GM12878 (cell line): ENCODE data around the gene ZNF451. TPM values are rescaled to one million over a fixed set of nuclear protein-coding genes. Genes with fewer than 3 reads are reported as not detected.

Experiments used
- BCL11A ChIP-seq: IDR thresholded peaks from 2 replicates; pipeline ENCODE4 v1.6.1; 2011; ENCODE audit warnings: low read depth, low read length
- BMI1 ChIP-seq: fragments of 450-650 bp; IDR thresholded peaks from 2 replicates; pipeline ENCODE4 v1.6.1; 2016; ENCODE audit warnings: mild to moderate bottlenecking, moderate library complexity, borderline replicate concordance
- CEBPB ChIP-seq, 2 experiments: fragments of 150-350 bp in 1 of 2; IDR thresholded peaks; 2 replicates each; pipeline ENCODE4 v1.6.1; 2012 to 2014; ENCODE audit warnings: low read depth in 2 of 2, low read length in 2 of 2, borderline replicate concordance in 1 of 2, inconsistent platforms in 1 of 2
- E2F8 ChIP-seq: fragments of 450-650 bp; IDR thresholded peaks from 2 replicates; pipeline ENCODE4 v1.6.1; 2018; ENCODE audit warnings: mild to moderate bottlenecking, low read depth, moderate library complexity; ENCODE audit not compliant: partially characterized antibody
- IKZF1 ChIP-seq: fragments of 450-650 bp; conservative IDR thresholded peaks from 2 replicates; pipeline ENCODE4 v1.6.1; 2017; ENCODE audit warnings: antibody characterized with exemption, mild to moderate bottlenecking
- IRF5 ChIP-seq: fragments of 450-650 bp; IDR thresholded peaks from 2 replicates; pipeline ENCODE4 v1.6.1; 2017; ENCODE audit warnings: borderline replicate concordance
- MAX ChIP-seq: IDR thresholded peaks from 2 replicates; pipeline ENCODE4 v1.6.1; 2012; ENCODE audit warnings: low read depth, low read length, improper control_type of control experiment
- SIN3A ChIP-seq: IDR thresholded peaks from 2 replicates; pipeline ENCODE4 v1.6.1; 2012; ENCODE audit warnings: low read depth, low read length, improper control_type of control experiment
- SMARCA5 ChIP-seq: fragments of 450-650 bp; IDR thresholded peaks from 2 replicates; pipeline ENCODE4 v1.6.1; 2017; ENCODE audit warnings: mild to moderate bottlenecking
- SUZ12 ChIP-seq: fragments of 200-600 bp; sonication (generic); IDR thresholded peaks from one replicate; pipeline ENCODE4 v1.6.1; 2018; ENCODE audit warnings: antibody characterized with exemption, mild to moderate bottlenecking; ENCODE audit not compliant: unreplicated experiment
- ZNF687 ChIP-seq: fragments of 450-650 bp; IDR thresholded peaks from 2 replicates; pipeline ENCODE4 v1.6.1; 2017; ENCODE audit warnings: mild to moderate bottlenecking, moderate library complexity
- polyA plus RNA-seq, 11 experiments: library from polyadenylated mRNA; depleted of rRNA in 4 of 11; unstranded in 6 of 11; stranded (reverse) in 5 of 11; fragments of >200 nt; fragmentation: Nextera tagmentation in 4 of 11; fragmentation: Illumina TruSeq in 1 of 11; extraction: Ambion mirVana in 4 of 11; extraction: Trizol in 1 of 11; gene quantifications; 1 replicate in 1 of 11; 2 replicates in 10 of 11; pipeline versions ENCODE4 v1.2.1 to v1.2.3, GENCODE V29; 2011 to 2016; ENCODE audit warnings: inconsistent platforms in 2 of 11, missing spikeins in 2 of 11, low read depth in 1 of 11
- total RNA-seq, 4 experiments: library from RNA; depleted of rRNA in 3 of 4; stranded (reverse); fragments of >200 nt in 3 of 4; fragmentation: Illumina TruSeq in 1 of 4; extraction: Trizol in 1 of 4; gene quantifications; 2 replicates each; pipeline versions ENCODE4 v1.2.1 to v1.2.3, GENCODE V29; 2013 to 2021

ZNF451 gene
- total and polyA plus RNA-seq, 10 of the 15 experiments (the other 5 are each of a cell fraction or from before 2014, with no cell fraction given): 6.5 to 44.4 (median 23.8) TPM

- TF ChIP-seq ZNF687 (no peak), SUZ12 (no peak), IKZF1 (no peak), SIN3A (no peak), BMI1 (no peak), BCL11A (no peak), MAX (no peak), CEBPB (IDR thresholded peaks at IDR 0.05; ENCODE audit: borderline replicate concordance in 1 of 2, low read depth in 2 of 2, low read length in 2 of 2) (no peak), IRF5 (no peak), E2F8 (no peak), SMARCA5 (no peak)
These were observed 69.1 kb downstream of the ZNF451 start (continued) for GRCh38 chr6:57159127-57159526.
